Fibroblast of lung (primary cell): ENCODE data around the gene KRTAP10-1.

ENCODE experiments used
- EZH2 ChIP-seq: IDR thresholded peaks from 2 replicates; pipeline ENCODE4 v1.5.1; 2012; ENCODE audit warnings: low read length, control low read depth, mild to moderate bottlenecking; ENCODE audit errors: missing control alignments
- TF ChIP-seq, protein P1 (sequence below), 2 donors: IDR thresholded peaks in 1 of 2; conservative IDR thresholded peaks in 1 of 2; 1 replicate in 1 of 2; 2 replicates in 1 of 2; pipeline ENCODE4 v1.5.1; 2011 to 2012; ENCODE audit warnings: low read length in 2 of 2, control low read depth in 1 of 2, inconsistent platforms in 1 of 2, low read depth in 1 of 2, mild to moderate bottlenecking in 1 of 2

DNA sequence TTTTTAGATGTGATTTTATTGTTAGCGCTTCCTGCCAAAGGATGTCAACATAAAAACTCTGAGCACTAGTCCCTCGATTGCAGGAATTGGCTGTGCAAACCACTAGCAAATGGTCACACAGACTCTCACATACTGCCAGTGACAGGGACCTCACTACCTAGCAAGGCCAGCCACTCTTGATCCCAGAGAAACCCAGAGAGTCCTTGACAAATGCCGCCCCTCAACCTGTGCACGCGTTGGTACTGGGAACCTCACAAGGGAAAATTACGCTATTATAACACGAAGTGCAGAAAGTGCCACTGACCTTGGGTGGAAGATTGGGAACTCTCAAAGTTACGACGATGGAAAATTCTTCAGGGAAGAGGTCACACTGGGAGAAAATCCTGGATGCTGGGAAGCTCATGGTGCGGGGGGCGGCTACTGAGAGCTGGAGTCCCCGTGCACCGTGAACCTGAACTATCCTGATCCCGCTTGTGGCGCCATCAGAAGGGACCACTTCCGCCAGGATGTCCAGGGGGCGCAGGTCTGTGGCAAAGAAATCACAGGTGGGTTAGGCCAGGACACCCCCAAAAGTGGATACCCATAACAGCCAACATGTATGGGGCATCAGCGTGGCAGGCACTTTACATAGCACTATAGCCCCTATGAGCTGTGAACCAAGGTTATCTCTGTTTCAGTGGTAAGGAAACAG lies 27.6 kb upstream of the KRTAP10-1 start:
- TF ChIP-seq, protein P1, sequence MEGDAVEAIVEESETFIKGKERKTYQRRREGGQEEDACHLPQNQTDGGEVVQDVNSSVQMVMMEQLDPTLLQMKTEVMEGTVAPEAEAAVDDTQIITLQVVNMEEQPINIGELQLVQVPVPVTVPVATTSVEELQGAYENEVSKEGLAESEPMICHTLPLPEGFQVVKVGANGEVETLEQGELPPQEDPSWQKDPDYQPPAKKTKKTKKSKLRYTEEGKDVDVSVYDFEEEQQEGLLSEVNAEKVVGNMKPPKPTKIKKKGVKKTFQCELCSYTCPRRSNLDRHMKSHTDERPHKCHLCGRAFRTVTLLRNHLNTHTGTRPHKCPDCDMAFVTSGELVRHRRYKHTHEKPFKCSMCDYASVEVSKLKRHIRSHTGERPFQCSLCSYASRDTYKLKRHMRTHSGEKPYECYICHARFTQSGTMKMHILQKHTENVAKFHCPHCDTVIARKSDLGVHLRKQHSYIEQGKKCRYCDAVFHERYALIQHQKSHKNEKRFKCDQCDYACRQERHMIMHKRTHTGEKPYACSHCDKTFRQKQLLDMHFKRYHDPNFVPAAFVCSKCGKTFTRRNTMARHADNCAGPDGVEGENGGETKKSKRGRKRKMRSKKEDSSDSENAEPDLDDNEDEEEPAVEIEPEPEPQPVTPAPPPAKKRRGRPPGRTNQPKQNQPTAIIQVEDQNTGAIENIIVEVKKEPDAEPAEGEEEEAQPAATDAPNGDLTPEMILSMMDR (conservative IDR thresholded peaks at IDR 0.05 in 1 of 2, IDR thresholded peaks at IDR 0.05 in 1 of 2; ENCODE audit: low read depth in 1 of 2, low read length in 2 of 2), result no peak
- no peak for TF ChIP-seq EZH2
